K562 (cell line): ENCODE data around the gene CBX4. TPM values are rescaled to one million over a fixed set of nuclear protein-coding genes. Genes with fewer than 3 reads are reported as not detected.

Experiments
- ATAC-seq: fragments of 200-7000 bp; cut with Tn5 transposase; 3 replicates; pipeline ENCODE4 v1.9.1; 2020; ENCODE audit warnings: moderate library complexity
- BruUV-seq: library from RNA; stranded (reverse); fragments of 400-500 nt; replicated peaks from 2 replicates; lab custom pipeline; 2021; lab: Mats Ljungman, UMichigan
- CTCF ChIA-PET: fragments of 300-600 bp; formaldehyde crosslinking; extraction: SDS; loops from one replicate; lab custom pipeline; 2021; ENCODE audit warnings: low intra/inter-chr PET ratio; lab: Yijun Ruan, JAX
- POLR2A ChIA-PET: fragments of 300-600, 350-650 bp; sonication (Branson Sonifier 250); formaldehyde crosslinking; extraction: SDS; loops from one replicate; lab custom pipeline; 2021; ENCODE audit warnings: antibody characterized with exemption, inconsistent platforms; lab: Yijun Ruan, JAX
- DNase-seq, 4 experiments: peaks; one replicate each; pipeline versions ENCODE4 v3.0.0 to v3.0.0-alpha.2; 2011 to 2018; ENCODE audit warnings: low spot score in 3 of 4, mixed read lengths in 3 of 4; ENCODE audit errors: extremely low read depth in 1 of 4
- FAIRE-seq: peaks from 2 replicates; lab custom pipeline; 2011; peaks lifted over from hg19 to GRCh38; lab: Jason Lieb, UNC
- H2AFZ ChIP-seq: 2 replicates; pipeline ENCODE4 v1.6.0; 2011; ENCODE audit warnings: low read depth, low read length, control low read depth, inconsistent platforms
- H3K27ac ChIP-seq: fragments of 200-600 bp; 3 replicates; pipeline ENCODE4 v1.8.0; 2011; ENCODE audit warnings: low read depth, mild to moderate bottlenecking, control low read depth, inconsistent platforms, low read length, moderate library complexity, mixed read lengths; ENCODE audit errors: extremely low read depth
- H3K27me3 ChIP-seq, 2 experiments: fragments of 300-600 bp in 1 of 2; 2 replicates in 1 of 2; 3 replicates in 1 of 2; pipeline versions ENCODE4 v1.6.0 to v1.8.0; 2011; ENCODE audit warnings: inconsistent platforms in 2 of 2, low read length in 2 of 2, mild to moderate bottlenecking in 1 of 2, mixed read lengths in 1 of 2, moderate library complexity in 1 of 2; ENCODE audit not compliant: control insufficient read depth in 2 of 2, insufficient read depth in 2 of 2
- H3K36me3 ChIP-seq: fragments of 300-600 bp; 3 replicates; pipeline ENCODE4 v1.8.0; 2011; ENCODE audit warnings: mild to moderate bottlenecking, low read length, inconsistent platforms; ENCODE audit not compliant: control insufficient read depth, insufficient read depth
- H3K4me1 ChIP-seq, 2 experiments: fragments of 200-600 bp in 1 of 2; replicated peaks in 1 of 2; 2 replicates in 1 of 2; 3 replicates in 1 of 2; pipeline versions ENCODE4 v1.5.1 to v1.8.0; 2011; ENCODE audit warnings: inconsistent platforms in 2 of 2, low read length in 2 of 2, mild to moderate bottlenecking in 1 of 2, mixed read lengths in 1 of 2, moderate library complexity in 1 of 2; ENCODE audit not compliant: control insufficient read depth in 2 of 2, insufficient read depth in 2 of 2
- H3K4me2 ChIP-seq: 2 replicates; pipeline ENCODE4 v1.6.1; 2011; ENCODE audit warnings: low read length, control low read depth, inconsistent platforms, mixed read lengths; ENCODE audit not compliant: insufficient read depth
- H3K4me3 ChIP-seq: fragments of 200-600 bp; sonication (generic), shearing (Covaris generic); 2 replicates; pipeline ENCODE4 v1.5.1; 2016; ENCODE audit warnings: control low read depth, inconsistent platforms
- H3K79me2 ChIP-seq: fragments of 200-600 bp; 3 replicates; pipeline ENCODE4 v1.8.0; 2011; ENCODE audit warnings: low read length, inconsistent platforms; ENCODE audit not compliant: control insufficient read depth, insufficient read depth
- H3K9ac ChIP-seq, 2 experiments: 2 replicates each; pipeline versions ENCODE4 v1.6.0 to v1.6.1; 2011; ENCODE audit warnings: low read depth in 2 of 2, low read length in 2 of 2, control low read depth in 1 of 2, inconsistent platforms in 1 of 2, mild to moderate bottlenecking in 1 of 2, mixed read lengths in 1 of 2; ENCODE audit not compliant: insufficient read depth in 1 of 2
- H3K9me1 ChIP-seq: one replicate; pipeline ENCODE4 v1.6.0; 2011; ENCODE audit warnings: inconsistent platforms, mild to moderate bottlenecking, low read length, moderate library complexity; ENCODE audit not compliant: control insufficient read depth, insufficient read depth
- H3K9me3 ChIP-seq: replicated peaks from 2 replicates; pipeline ENCODE4 v1.5.1; 2011; ENCODE audit warnings: low read depth, low read length, inconsistent platforms; ENCODE audit not compliant: control insufficient read depth, insufficient read depth
- H4K20me1 ChIP-seq: replicated peaks from 2 replicates; pipeline ENCODE4 v1.6.1; 2011; ENCODE audit warnings: low read length, inconsistent platforms, mixed read lengths; ENCODE audit not compliant: control insufficient read depth, insufficient read depth
- SMARCA4 ChIP-seq: fragments of 450-650 bp; IDR thresholded peaks from 2 replicates; pipeline ENCODE4 v1.6.1; 2016
- WGBS: fragments of 100-300 bp; shearing (Covaris generic); methylation state at CpG from one replicate; pipeline ENCODE4 v1.1.6; 2016; ENCODE audit warnings: low coverage, mixed read lengths; ENCODE audit not compliant: insufficient coverage; ENCODE audit errors: missing lambda C conversion rate; 5-methylcytosine and 5-hydroxymethylcytosine counted together
- in situ Hi-C: fragments of 300-500 bp; cut with MboI; formaldehyde crosslinking; loops from 4 replicates; pipeline ENCODE4 v1.15.0; 2018; ENCODE audit warnings: inconsistent platforms, mixed read lengths
- intact Hi-C: fragments of 100-400 bp; cut with micrococcal nuclease; formaldehyde crosslinking; loops from 2 replicates; pipeline ENCODE4 v1.14.2; 2022
- polyA plus RNA-seq, 8 experiments: library from polyadenylated mRNA; depleted of rRNA in 4 of 8; stranded (reverse) in 5 of 8; unstranded in 3 of 8; fragments of >200 nt; fragmentation: Nextera tagmentation in 2 of 8; fragmentation: Illumina TruSeq in 1 of 8; extraction: Ambion mirVana in 2 of 8; extraction: Trizol in 1 of 8; gene quantifications; 2 replicates each; pipeline versions ENCODE4 v1.2.1 to v1.2.3, GENCODE V29; 2011 to 2014; ENCODE audit warnings: inconsistent platforms in 1 of 8, missing spikeins in 1 of 8
- total RNA-seq, 7 experiments: library from RNA; depleted of rRNA in 6 of 7; stranded (reverse); fragments of >200 nt in 6 of 7; fragmentation: Illumina TruSeq in 2 of 7; extraction: Trizol in 2 of 7; gene quantifications; 2 replicates each; pipeline versions ENCODE4 v1.2.1 to v1.2.3, GENCODE V29; 2011 to 2021; ENCODE audit warnings: low replicate concordance in 1 of 7
- TF ChIP-seq, protein P1 (sequence below): fragments of 450-650 bp; IDR thresholded peaks from 2 replicates; pipeline ENCODE4 v1.6.1; 2016; ENCODE audit warnings: mild to moderate bottlenecking, moderate library complexity

CBX4 gene
- total and polyA plus RNA-seq, 9 of the 15 experiments (the other 6 are each of a cell fraction or from before 2014, with no cell fraction given), result 0.98 to 50.5 (median 10.0) TPM

DNA sequence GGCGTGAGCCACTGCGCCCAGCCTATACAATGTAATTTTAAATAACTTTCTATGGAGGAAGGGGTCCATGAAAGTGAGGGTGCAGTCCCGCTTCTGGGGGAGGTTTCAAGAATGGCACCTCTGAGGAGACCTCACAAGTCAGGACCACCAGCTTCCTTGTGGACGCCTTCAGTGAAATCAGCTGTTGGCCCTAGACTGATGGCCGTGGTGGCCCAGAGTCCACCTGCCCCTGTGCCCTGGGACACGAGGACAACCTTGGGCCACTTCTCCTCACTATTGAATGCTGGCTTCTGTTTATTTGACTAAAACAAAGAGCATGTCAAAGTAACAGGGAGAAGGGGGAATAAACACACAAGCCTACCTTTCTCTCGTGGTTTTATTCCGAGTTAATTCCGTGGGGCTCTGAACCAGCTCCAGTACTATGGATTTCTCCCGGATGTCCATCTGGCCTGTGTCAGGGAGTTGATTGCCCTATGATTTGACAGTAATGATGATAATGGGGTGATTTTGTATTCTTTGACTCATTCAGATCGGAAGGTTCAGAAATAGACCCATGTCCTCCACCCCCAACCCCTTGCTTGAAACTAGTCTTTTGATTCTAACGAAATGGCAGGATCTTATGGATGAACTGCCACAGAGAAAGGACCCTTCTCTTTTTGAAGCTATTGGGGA, 8.6 kb upstream of the CBX4 start:
- no peak overlapping the region for H3K9ac ChIP-seq
- ATAC-seq, result no peak
- no peak for TF ChIP-seq SMARCA4
- TF ChIP-seq, protein P1, sequence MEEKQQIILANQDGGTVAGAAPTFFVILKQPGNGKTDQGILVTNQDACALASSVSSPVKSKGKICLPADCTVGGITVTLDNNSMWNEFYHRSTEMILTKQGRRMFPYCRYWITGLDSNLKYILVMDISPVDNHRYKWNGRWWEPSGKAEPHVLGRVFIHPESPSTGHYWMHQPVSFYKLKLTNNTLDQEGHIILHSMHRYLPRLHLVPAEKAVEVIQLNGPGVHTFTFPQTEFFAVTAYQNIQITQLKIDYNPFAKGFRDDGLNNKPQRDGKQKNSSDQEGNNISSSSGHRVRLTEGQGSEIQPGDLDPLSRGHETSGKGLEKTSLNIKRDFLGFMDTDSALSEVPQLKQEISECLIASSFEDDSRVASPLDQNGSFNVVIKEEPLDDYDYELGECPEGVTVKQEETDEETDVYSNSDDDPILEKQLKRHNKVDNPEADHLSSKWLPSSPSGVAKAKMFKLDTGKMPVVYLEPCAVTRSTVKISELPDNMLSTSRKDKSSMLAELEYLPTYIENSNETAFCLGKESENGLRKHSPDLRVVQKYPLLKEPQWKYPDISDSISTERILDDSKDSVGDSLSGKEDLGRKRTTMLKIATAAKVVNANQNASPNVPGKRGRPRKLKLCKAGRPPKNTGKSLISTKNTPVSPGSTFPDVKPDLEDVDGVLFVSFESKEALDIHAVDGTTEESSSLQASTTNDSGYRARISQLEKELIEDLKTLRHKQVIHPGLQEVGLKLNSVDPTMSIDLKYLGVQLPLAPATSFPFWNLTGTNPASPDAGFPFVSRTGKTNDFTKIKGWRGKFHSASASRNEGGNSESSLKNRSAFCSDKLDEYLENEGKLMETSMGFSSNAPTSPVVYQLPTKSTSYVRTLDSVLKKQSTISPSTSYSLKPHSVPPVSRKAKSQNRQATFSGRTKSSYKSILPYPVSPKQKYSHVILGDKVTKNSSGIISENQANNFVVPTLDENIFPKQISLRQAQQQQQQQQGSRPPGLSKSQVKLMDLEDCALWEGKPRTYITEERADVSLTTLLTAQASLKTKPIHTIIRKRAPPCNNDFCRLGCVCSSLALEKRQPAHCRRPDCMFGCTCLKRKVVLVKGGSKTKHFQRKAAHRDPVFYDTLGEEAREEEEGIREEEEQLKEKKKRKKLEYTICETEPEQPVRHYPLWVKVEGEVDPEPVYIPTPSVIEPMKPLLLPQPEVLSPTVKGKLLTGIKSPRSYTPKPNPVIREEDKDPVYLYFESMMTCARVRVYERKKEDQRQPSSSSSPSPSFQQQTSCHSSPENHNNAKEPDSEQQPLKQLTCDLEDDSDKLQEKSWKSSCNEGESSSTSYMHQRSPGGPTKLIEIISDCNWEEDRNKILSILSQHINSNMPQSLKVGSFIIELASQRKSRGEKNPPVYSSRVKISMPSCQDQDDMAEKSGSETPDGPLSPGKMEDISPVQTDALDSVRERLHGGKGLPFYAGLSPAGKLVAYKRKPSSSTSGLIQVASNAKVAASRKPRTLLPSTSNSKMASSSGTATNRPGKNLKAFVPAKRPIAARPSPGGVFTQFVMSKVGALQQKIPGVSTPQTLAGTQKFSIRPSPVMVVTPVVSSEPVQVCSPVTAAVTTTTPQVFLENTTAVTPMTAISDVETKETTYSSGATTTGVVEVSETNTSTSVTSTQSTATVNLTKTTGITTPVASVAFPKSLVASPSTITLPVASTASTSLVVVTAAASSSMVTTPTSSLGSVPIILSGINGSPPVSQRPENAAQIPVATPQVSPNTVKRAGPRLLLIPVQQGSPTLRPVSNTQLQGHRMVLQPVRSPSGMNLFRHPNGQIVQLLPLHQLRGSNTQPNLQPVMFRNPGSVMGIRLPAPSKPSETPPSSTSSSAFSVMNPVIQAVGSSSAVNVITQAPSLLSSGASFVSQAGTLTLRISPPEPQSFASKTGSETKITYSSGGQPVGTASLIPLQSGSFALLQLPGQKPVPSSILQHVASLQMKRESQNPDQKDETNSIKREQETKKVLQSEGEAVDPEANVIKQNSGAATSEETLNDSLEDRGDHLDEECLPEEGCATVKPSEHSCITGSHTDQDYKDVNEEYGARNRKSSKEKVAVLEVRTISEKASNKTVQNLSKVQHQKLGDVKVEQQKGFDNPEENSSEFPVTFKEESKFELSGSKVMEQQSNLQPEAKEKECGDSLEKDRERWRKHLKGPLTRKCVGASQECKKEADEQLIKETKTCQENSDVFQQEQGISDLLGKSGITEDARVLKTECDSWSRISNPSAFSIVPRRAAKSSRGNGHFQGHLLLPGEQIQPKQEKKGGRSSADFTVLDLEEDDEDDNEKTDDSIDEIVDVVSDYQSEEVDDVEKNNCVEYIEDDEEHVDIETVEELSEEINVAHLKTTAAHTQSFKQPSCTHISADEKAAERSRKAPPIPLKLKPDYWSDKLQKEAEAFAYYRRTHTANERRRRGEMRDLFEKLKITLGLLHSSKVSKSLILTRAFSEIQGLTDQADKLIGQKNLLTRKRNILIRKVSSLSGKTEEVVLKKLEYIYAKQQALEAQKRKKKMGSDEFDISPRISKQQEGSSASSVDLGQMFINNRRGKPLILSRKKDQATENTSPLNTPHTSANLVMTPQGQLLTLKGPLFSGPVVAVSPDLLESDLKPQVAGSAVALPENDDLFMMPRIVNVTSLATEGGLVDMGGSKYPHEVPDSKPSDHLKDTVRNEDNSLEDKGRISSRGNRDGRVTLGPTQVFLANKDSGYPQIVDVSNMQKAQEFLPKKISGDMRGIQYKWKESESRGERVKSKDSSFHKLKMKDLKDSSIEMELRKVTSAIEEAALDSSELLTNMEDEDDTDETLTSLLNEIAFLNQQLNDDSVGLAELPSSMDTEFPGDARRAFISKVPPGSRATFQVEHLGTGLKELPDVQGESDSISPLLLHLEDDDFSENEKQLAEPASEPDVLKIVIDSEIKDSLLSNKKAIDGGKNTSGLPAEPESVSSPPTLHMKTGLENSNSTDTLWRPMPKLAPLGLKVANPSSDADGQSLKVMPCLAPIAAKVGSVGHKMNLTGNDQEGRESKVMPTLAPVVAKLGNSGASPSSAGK, result peak; percentile 42
- TF ChIP-seq, all 486 proteins: peak for 1
- no peak overlapping the region for H3K4me2 ChIP-seq
- intact Hi-C loops (no loop called here), in situ Hi-C loops (no loop called here)
- no peaks in the 10 kb centered on the region for H3K36me3 ChIP-seq
- ChIA-PET POLR2A (interaction anchor here (1.0 to 3.1 kb wide), 4 partner anchors 9 to 40 kb away, joined by 4 to 25 read pairs (median 8); partner anchors contain the start of gene CBX4), CTCF (no interaction called here)
- H3K4me3 ChIP-seq, result no peak overlapping the region
- no peak overlapping the region for H3K27ac ChIP-seq
- no peaks in the 10 kb centered on the region for H3K9me3 ChIP-seq
- no peaks in the 10 kb centered on the region for H3K9me1 ChIP-seq
- 0 out of 2 replicates have a peak overlapping the region, but pooled peaks have one; percentile 21 for H2AFZ ChIP-seq
- FAIRE-seq (no peak), DNase-seq (no peak)
- H3K27me3 ChIP-seq, result no peaks in the 10 kb centered on the region; a peak in 1 of 5 replicates
- BruUV-seq, result no TSS peak
- no peaks in the 10 kb centered on the region for H3K79me2 ChIP-seq
- H4K20me1 ChIP-seq, result no peaks in the 10 kb centered on the region
- H3K4me1 ChIP-seq, result peaks cover 19 to 44% of the 10 kb centered on the region in 2 experiments
- 48% methylated on average over 12 of the region's 12 CpGs for WGBS
